GM23248 (cell line): ENCODE data around the gene CNOT3.

ENCODE experiments used
- EZH2 ChIP-seq: fragments of 200-600 bp; sonication (generic); IDR thresholded peaks from 2 replicates; pipeline ENCODE4 v1.6.1; 2018; ENCODE audit warnings: antibody characterized with exemption, mild to moderate bottlenecking; ENCODE audit not compliant: insufficient read depth, poor library complexity, severe bottlenecking
- EZH2phosphoT487 ChIP-seq: fragments of 200-600 bp; sonication (generic); IDR thresholded peaks from 2 replicates; pipeline ENCODE4 v1.6.1; 2018; ENCODE audit warnings: antibody characterized with exemption, moderate library complexity, mild to moderate bottlenecking, low read depth; ENCODE audit not compliant: insufficient read depth

- TF ChIP-seq EZH2 (no peak), EZH2phosphoT487 (no peak)
These were observed 36.6 kb downstream of the CNOT3 start for GRCh38 chr19:54173951-54174834.
